Measurements from ENCODE around the gene CFAP61.
"Not testable (repeated sequence)": the region's sequence is repeated elsewhere in the genome, so short reads cannot be mapped to it uniquely, and the experiment has no call there.

CFAP61 gene

DNA sequence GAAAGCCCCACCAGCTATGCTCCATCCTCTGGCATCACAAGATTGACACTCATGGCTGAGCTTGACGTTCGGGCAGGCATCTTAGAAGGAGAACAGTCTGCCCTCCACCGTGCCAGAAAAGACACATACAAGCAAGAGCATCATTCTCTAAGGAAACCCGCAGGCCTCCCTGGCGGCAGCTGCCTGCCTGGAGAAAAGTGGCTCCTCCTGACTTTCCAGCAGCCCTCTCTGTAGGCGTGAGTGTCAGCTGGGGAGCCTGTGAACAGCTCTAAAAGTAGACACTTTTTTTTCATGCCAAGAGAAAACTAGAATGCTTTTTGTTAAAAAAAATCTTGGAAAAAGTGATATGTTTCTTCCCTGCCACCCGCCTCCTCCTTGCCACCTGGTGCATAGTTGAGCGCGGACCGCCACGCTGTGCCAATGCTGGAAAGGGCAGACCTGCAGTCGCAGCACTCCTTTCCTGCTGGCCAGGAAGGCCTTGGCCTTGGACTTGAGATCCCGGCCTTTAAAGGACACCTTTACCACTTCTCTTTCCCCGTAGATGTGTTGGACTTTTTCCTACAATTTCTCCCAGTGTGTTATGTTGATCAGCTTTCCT, 285.9 kb downstream of the CFAP61 start:
- DNase-seq: no peak

DNA sequence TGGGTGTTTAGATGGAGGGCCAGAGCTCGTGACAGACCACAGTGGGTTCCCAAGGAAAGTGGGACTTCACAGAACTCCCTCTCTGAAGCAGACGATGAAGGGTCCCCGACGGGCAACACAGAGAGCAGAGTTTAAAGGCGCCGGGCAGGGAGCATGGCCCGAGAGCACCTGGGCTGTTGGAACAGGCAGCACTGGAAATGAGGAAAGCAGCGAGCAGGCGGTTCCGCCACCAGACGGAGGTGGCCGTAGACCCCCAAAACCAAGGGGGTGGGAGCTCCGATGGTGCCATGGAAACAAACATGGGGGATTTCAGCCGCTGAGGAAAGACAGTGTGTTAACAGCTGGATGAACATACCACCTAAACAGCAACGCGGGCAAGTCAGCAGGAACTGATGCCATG, 288.1 kb downstream of the CFAP61 start:
- DNase-seq: no peak

DNA sequence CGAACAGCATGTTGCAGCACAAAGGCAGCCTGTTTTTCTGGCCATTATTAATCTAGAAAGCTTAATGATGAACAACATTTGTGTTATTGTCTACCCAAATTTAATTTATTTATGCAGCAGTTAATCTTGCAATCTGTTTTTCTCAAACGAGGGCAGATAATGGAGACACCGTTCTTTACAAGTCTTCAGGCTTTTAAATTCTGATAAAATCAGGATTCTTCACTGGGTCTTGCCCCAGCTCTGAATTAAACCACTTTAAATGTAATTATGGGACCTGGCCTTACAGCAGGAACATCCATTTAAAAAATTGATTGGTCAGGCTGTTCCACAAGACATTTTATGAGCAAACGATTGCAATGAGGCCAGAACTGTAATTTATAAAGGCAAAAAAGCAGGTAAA, 289.0 kb downstream of the CFAP61 start:
- no peak for DNase-seq

DNA sequence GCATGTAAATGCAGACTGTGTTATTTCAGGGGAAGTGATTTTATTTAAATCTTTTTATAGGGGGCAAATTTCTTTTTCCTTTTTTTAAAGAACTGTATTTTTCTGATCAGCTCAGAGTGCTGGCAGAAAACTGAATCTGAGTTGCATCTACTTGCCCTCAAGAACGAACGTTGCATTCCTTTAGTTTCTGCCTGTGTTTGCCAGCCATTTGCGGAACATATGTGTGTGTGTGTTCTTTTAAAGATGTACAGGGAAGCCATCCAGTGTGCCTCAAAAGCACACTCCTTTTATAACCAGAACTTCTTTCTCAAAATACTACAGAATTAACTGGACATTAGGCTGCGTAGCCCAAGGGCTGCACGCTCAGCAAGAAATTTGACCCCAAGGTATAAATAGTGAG, 289.7 kb downstream of the CFAP61 start:
- DNase-seq: no peak

DNA sequence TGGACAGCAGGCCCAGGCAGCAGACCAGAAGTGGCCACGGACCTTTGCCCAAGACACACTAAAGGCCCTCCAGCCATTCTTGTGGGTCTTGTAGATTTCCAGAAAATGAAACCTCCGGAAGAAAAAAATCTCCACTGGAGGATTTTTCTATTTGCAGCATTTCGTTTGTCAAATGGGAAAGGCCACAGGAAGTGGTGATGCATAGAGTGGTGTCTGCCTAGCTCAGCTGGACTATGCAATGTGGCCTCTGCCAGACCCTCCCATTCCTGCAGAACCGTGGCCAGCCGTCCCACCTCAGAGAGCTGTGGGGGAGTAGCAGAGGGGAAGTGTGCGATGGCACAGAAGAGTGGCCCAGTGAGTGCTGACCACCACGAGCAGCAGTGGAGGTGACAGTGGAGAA, 291.6 kb downstream of the CFAP61 start:
- no peak for DNase-seq

DNA sequence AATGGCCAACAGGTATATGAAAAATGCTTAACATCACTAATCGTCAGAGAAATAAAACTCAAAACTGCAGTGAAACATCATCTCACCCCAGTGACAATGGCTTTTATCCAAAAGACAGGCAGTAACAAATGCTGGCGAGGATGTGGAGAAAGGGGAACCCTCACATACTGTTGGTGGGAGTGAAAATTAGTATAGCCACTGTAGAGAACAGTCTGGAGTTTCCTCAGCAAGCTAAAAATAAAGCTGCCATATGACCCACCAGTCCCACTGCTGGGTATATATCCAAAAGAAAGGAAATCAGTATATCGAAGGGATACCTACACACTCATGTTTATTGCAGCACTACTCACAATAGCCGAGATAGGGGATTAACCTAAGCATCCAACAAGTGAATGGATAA, 292.1 kb downstream of the CFAP61 start:
- DNase-seq: no peak

DNA sequence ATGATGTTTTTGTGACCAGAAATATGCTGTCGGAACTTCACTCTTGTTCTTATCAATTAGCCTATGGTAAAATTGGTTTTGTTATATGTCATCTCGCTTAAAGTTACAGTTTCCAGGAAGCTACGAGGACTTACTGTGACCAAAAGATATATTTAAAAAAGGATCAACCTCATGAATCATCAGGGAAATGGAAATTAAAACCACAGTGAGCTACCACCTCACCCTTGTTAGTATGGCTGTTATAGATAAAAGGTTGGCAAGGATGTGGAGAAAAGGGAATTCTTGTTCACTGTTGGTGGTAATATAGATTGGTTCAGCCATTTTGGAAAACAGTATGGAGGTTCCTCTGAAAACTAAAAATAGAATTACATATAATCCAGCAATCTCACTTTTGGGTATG, 301.2 kb downstream of the CFAP61 start:
- DNase-seq: no peak

DNA sequence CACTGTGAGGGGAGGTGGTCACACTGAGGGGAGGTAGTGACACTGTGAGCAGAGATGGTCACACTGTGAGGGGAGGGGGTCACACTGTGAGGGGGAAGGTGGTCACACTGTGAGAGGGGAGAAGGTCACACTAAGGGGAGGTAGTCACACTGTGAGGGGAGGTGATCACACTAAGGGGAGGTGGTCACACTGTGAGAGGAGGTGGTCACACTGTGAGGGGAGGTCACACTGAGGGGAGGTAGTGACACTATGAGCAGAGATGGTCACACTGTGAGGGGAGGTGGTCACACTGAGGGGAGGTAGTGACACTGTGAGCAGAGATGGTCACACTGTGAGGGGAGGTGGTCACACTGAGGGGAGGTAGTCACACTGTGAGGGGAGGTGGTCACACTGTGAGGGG, 303.2 kb downstream of the CFAP61 start:
- not testable (repeated sequence) for DNase-seq

DNA sequence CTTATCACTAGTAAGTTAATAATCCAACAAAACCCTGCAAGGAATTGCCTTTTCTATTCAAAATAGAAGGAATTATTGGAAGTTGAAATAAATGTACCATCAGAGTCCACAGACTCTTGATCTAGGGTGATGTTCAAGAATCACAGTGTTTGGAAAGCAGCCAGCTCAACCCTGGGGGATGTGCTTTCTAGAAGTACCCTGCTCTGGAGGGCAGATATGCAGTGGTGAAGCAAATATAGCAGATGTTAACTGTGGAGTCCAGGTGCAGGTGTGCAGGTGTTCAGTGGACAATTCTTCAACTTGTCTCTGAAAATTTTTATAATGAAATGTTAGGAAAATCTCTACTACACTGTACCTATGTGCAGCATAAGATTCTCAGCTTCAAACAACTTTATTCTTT, 306.5 kb downstream of the CFAP61 start:
- no peak for DNase-seq

DNA sequence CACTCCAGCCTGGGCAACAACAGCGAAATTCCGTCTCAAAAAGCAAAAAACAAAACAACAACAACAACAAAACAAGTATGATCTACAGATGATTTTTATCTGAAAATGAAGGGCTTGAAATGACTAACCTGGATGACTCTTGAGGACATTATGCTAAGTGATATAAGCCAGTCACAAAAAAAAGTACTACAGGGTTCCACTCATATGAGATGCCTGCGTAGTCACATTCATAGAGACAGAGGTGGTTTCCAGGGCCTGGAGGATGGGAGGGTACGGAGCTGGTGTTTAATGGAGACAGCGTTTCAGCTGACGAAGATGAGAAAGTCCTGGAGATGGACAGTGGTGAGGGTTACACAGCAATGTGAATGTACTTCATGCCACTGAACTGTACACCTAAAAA, 307.3 kb downstream of the CFAP61 start:
- DNase-seq: no peak

DNA sequence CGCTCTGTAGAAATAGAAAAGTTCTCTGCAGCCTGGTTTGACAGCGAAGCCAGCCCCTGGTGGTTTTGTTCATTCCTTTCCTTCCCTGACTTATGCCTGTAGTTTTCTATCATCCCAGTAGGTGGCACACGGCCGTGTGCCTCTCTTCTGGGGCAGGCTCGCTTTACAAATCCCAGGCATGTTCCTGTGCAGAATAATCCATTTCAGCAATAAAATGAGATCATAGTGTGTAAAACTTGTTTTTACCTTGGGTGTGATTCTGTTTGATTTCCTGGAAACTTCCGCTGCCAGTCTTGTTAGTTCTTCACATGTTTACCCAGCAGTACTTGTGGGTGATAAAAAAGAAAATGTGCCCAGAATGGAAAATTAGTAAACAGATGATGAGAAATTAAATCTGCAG, 308.1 kb downstream of the CFAP61 start:
- DNase-seq: no peak

DNA sequence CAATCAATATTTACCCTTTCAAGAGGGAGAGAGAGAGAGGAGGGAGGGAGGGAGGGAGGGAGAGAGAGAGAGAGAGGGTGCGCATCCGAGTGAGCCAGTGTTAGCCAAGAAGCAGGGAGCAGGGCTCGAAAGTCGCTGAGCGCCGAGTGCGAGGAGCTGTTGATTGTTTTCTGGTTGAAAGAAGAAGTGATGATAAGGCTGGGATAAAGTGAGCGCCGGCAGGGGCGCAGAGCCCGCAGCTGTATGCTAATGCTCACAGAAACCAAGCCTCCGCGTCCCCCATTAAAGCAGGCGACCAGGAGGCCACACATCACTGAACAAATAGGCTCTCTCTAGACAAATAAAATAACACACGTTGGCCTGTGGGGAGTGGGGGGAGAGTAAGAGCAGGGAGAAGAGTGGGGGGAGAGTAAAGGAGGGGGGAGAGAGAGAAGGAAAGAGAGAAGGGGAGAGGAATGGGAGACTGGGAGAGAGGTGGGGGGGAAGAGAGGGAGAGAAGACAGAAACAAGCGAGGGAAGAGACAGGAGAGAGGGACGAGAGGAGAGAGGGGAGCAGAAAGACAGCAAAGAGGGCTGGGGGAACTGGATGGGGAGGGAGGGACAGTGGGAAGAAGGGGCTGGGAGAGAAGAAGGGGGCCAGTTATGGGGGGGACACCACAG, 310.6 kb downstream of the CFAP61 start:
- no peak for DNase-seq

DNA sequence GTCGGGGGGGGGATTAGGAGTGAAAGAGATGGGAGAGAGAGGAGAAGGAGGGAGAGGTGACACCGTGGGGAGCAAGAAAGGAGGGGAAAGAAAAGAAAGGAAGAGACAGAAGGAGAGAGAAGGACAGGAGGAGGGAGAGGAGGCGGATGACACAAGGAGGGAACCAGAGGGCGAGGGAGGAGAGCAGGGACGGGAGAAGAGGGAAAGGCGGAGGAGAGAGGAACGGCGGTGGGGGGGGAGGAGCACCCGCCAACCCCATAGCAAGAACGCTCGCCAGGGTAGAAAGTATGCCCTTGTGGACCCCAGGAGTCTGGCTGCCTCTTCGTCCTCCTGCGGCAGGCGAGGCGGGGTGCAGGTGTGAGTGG, 311.1 kb downstream of the CFAP61 start:
- DNase-seq: no peak

DNA sequence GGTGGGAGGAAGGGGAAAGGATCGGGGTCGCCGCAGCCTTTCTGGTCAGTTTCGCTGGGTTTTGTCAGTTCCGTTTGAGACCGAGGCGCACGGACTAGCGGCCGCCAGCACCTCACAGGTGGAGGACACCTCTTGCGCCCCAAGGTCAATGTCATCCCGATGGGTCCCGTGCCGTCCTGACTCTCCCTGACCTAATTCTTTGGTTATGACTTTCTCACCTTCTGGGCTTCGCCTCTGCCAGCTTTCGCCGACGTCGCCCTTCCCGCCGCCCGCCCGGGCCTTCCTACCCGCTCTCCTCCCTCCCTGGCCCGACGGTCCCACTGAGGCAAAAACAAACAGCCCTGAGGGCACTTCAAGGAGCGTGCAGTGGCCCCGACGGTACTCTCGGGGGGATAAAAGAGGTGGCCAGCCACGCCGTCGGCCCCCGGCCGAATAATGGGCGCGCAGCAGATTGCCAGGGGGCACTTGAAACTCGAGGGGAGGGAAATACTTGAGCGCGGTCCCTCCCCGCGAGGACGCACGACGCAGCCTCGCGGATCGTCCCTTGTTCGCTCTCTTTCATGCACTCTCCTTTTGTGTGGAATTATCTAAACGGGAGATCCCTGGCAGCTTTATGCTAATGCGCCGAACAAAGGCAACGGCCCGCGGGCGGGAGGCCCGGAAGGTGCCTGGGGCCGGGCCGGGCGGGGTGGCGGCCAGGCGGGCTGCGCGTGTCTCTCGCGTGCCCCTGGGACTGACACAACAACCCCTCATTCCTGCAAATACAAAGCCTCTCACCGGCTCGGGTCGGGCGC, 311.7 kb downstream of the CFAP61 start:
- DNase-seq: no peak

DNA sequence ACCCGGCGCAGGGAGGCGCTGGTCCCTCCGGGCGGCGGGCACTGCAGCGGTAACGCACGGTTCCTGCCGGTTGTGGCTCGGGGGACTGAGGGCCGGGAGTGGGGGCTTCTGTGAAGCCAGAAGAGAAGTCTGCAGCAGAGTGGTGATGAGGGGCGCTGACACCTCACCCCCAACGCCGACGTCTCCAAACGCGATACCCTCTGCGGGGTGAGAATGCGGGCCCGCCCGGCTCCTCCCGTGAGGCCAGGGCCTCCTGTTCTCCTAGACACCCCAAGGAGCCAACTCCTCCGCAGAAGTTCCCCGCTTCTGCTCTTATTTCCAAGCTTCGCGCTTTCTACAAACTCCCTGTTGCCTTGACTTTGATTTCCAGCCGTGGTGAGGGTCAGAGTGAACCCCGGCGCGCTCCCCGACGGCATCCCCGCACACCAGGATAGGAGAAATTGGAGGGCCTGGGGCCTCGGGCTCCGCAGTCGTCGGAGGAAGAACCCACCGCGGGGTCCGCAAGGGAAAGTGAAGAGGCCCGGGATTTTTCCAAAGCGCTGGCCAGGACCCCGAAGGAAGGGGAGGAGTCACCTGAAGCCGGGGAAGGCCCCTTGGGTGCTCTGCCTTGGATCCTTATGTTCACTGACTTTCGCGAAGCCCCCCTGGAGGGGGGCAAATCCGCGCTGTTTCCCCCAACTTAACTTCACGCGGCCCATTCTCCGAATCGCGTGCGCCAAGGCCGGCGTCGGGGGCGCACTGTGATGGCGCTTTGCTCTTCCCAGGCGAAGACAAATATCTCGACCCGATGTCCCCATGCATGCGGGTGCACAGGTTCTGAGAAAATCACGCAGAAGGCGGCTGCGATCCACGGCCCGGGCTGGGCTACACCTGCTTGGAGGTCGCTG, 312.5 kb downstream of the CFAP61 start:
- DNase-seq: no peak

DNA sequence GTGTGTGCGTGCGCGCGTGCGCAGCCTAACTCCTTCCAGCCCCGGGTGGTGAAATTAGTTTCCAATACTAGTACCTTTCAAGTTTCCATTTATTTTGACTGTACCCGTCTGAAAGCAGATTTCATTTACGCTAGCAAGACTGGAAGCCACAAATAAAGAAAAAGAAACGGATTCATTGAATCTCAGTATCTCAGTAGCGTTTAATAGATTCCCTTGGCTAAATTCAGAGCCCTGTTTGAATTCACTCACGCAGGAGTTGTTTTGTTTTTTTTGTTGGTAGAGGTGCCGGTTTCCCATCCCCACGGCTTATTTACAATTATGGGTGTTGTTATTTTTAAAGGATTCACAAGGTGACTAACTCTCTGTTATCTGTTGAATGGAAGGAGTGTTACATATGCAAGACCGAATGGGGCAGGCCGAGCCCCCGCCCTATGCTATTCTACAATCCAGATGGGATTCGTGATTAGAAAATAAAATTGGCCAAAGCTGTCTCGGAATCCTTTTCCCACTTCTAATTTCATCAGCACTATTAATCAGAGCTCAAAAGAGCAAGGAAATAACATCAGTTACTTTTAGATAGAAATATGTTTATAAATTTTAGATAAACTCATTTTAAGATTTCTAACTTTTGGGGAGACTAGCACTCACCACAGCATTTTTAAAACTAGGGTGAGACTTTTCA, 313.3 kb downstream of the CFAP61 start:
- no peak for DNase-seq

DNA sequence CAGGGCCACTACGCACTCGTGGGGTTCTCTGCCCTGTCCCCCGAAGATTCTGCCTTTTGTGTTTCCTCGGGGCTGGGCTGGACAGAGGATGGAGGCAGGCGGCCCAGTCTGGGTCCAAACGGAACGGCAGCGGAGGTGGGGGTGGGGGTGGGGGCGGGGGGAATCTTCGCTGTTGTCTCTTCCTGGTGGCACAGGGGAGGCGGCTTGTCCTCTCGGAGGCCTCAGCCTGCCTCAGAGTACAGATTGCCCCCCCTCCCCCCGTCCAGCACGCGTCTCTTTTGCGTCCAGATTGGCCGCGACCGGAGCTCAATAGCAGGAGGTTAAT, 314.2 kb downstream of the CFAP61 start:
- DNase-seq: no peak

DNA sequence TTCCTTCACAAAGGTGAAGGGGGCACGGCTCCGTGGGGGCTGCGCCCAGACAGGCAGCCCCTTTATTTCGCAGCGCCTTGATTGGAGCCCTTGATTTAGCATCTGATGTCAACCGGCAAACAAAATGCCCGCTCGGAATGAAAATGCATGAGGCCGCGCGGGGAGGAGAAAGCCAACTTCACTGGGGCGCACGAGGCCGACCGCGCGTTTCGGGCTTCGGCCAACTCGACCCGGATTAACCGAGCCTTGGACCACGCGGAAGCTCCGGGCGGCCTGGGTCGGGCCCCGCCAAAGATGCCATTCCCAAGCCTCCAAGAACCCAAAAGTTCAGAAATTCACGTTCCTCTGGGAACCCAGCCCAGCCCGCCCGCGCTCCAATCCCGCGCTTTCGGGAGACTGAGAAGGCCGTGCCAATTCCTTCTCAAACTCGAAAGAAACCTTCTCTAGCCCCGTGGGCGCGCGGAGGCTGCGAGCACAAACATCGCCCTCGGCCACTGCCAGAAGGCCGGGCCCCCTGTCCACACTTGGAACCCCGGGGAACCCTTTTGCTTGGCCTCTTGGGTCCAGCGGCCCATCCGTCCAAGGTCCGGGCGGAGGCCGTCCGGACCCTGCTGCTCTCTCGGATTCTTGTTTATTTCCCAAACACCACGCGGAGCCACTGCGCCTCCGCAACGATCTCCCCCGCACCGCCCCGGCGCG, 314.7 kb downstream of the CFAP61 start:
- DNase-seq: no peak

DNA sequence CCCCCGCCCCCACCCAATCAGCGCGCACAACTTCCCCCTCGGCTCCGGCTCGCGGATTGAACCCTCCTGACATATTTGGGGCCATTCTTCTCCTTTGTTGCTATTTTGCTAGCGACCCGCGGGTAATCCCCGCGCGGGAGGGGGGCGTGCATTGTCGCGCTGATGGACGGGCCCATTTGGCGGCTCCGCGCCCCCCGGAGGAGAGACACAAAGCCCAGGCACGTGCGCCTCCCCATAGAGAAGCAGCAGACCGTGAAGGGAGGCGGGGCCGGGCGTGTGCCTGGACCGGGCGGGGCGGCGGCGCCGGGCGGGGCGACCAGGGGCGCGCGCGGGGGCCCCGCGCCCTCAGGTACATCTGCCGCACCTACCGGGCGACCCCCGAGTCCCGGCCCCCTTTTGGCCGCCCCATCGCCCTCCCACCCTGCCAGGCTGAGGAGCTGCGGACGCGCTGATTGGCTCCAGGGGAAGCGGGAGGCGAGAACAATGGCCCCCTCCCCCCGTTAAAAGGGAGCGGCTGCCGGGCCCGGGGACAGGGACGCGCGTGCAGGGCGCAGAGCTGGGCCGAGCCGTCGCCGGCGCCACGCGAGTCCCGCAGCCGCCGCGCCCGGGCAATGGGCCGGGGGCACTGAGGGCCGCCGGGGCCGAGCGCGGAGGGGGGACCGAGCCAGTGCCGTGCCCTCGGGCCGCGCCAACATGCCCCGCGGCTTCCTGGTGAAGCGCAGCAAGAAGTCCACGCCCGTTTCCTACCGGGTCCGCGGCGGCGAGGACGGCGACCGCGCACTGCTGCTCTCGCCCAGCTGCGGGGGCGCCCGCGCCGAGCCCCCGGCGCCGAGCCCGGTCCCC, 315.5 kb downstream of the CFAP61 start, which contains the start of gene INSM1:
INSM1 (plus strand) TSS at position 530 of the 843 bp plus-strand sequence; CDS start at position 694, 164 bp downstream.
- no peak for DNase-seq

DNA sequence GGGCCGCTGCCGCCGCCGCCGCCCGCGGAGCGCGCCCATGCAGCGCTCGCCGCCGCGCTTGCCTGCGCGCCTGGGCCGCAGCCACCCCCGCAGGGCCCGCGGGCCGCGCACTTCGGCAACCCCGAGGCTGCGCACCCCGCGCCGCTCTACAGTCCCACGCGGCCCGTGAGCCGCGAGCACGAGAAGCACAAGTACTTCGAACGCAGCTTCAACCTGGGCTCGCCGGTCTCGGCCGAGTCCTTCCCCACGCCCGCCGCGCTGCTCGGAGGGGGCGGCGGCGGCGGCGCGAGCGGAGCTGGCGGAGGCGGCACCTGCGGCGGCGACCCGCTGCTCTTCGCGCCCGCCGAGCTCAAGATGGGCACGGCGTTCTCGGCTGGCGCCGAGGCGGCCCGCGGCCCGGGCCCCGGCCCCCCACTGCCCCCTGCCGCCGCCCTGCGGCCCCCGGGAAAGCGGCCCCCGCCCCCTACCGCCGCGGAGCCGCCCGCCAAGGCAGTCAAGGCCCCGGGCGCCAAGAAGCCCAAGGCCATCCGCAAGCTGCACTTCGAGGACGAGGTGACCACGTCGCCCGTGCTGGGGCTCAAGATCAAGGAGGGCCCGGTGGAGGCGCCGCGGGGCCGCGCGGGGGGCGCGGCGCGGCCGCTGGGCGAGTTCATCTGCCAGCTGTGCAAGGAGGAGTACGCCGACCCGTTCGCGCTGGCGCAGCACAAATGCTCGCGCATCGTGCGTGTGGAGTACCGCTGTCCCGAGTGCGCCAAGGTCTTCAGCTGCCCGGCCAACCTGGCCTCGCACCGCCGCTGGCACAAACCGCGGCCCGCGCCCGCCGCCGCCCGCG, 316.3 kb downstream of the CFAP61 start:
- DNase-seq: no peak

All from activated CD4-positive, CD25-positive, alpha-beta regulatory T cell treated with anti-CD3 and anti-CD28 coated beads, Interleukin-2, amount 50 U/mL, for 72 hours (primary cell).